Measurements from ENCODE around the gene CACNB2. TPM values are rescaled to one million over a fixed set of nuclear protein-coding genes. Genes with fewer than 3 reads are reported as not detected.

CACNB2 gene
- total and polyA plus RNA-seq, 10 of the 15 experiments (the other 5 are each of a cell fraction or from before 2014, with no cell fraction given), result 0.62 to 8.1 (median 1.2) TPM

GRCh38 chr10:18472977-18473376, 332.8 kb downstream of the CACNB2 start:
- FAIRE-seq (no peak), ATAC-seq (peak; percentile 70), DNase-seq (ENCODE audit: low read depth, low spot score) (no peak)
- H2AFZ ChIP-seq (ENCODE audit: control insufficient read depth, low read depth, low read length), result no peak overlapping the region
- SMC1A ChIA-PET (ENCODE audit: uncharacterized antibody, unreplicated experiment), result interaction anchor here (0.7 to 4.4 kb wide), 39 partner anchors 7 to 1433 kb away, joined by 3 to 68 read pairs (median 5); partner anchors contain the start of gene HACD1
- BruUV-seq (replicated peaks), result no TSS peak
- H3K9ac ChIP-seq (ENCODE audit: control insufficient read depth, insufficient read depth, low read length), result no peak overlapping the region
- POLR2A ChIA-PET, result interaction anchor here (0.7 to 1.6 kb wide), 6 partner anchors 10 to 75 kb away, joined by 3 to 8 read pairs (median 3); no protein-coding TSS in a partner anchor
- H3K9me3 ChIP-seq (replicated peaks; ENCODE audit: control insufficient read depth, insufficient read depth, low read length), result no peaks in the 10 kb centered on the region
- 0% methylated on average over 5 of the region's 5 CpGs for WGBS (ENCODE audit: insufficient coverage, insufficient replicate concordance, low lambda C conversion rate, missing lambda C conversion rate)
- H3K4me3 ChIP-seq, result no peak overlapping the region
- no peaks in the 10 kb centered on the region for H3K79me2 ChIP-seq (ENCODE audit: control insufficient read depth, insufficient read depth, low read length)
- in situ Hi-C loops (cut with MboI), result no loop called here
- H3K27me3 ChIP-seq (replicated peaks in 1 of 2; ENCODE audit: control insufficient read depth in 2 of 2, insufficient read depth in 2 of 2, low read length in 1 of 2), result no peaks in the 10 kb centered on the region
- H3K36me3 ChIP-seq (ENCODE audit: control insufficient read depth in 2 of 2, insufficient read depth in 2 of 2, low read length in 1 of 2), result no peaks in the 10 kb centered on the region
- H3K4me1 ChIP-seq (ENCODE audit: control insufficient read depth, insufficient read depth, low read length), result no peaks in the 10 kb centered on the region
- CTCF ChIA-PET, result interaction anchor here (0.6 to 3.9 kb wide), 25 partner anchors 9 to 256 kb away, joined by 3 to 48 read pairs (median 4); no protein-coding TSS in a partner anchor
- TF ChIP-seq ZNF24 (IDR thresholded peaks at IDR 0.05), result no peak
- no peak for TF ChIP-seq KDM1A (IDR thresholded peaks at IDR 0.05; ENCODE audit: borderline replicate concordance)
- TF ChIP-seq HCFC1 (IDR thresholded peaks at IDR 0.05; ENCODE audit: low read length), result no peak
- TF ChIP-seq CTCF (IDR thresholded peaks at IDR 0.05 in 2 of 3, conservative IDR thresholded peaks at IDR 0.05 in 1 of 3; ENCODE audit: control insufficient read depth in 2 of 3, extremely low read depth in 1 of 3, insufficient read depth in 1 of 3, low read depth in 3 of 3, low read length in 3 of 3), result peak; percentile 21 to 43 (median 32); a peak in 4 of 6 replicates
- TF ChIP-seq ZNF207 (IDR thresholded peaks at IDR 0.05; ENCODE audit: borderline replicate concordance), result no peak
- no peak for TF ChIP-seq TCF3 (IDR thresholded peaks at IDR 0.05; ENCODE audit: borderline replicate concordance, insufficient read depth, low read depth, low read length)
- peak; percentile 21; the same call in 1 of the 2 replicates for TF ChIP-seq SMC3 (IDR thresholded peaks at IDR 0.05; ENCODE audit: borderline replicate concordance, low read length)
- TF ChIP-seq NRF1 (conservative IDR thresholded peaks at IDR 0.05; ENCODE audit: low read depth, low read length), result no peak
- TF ChIP-seq, protein P1, sequence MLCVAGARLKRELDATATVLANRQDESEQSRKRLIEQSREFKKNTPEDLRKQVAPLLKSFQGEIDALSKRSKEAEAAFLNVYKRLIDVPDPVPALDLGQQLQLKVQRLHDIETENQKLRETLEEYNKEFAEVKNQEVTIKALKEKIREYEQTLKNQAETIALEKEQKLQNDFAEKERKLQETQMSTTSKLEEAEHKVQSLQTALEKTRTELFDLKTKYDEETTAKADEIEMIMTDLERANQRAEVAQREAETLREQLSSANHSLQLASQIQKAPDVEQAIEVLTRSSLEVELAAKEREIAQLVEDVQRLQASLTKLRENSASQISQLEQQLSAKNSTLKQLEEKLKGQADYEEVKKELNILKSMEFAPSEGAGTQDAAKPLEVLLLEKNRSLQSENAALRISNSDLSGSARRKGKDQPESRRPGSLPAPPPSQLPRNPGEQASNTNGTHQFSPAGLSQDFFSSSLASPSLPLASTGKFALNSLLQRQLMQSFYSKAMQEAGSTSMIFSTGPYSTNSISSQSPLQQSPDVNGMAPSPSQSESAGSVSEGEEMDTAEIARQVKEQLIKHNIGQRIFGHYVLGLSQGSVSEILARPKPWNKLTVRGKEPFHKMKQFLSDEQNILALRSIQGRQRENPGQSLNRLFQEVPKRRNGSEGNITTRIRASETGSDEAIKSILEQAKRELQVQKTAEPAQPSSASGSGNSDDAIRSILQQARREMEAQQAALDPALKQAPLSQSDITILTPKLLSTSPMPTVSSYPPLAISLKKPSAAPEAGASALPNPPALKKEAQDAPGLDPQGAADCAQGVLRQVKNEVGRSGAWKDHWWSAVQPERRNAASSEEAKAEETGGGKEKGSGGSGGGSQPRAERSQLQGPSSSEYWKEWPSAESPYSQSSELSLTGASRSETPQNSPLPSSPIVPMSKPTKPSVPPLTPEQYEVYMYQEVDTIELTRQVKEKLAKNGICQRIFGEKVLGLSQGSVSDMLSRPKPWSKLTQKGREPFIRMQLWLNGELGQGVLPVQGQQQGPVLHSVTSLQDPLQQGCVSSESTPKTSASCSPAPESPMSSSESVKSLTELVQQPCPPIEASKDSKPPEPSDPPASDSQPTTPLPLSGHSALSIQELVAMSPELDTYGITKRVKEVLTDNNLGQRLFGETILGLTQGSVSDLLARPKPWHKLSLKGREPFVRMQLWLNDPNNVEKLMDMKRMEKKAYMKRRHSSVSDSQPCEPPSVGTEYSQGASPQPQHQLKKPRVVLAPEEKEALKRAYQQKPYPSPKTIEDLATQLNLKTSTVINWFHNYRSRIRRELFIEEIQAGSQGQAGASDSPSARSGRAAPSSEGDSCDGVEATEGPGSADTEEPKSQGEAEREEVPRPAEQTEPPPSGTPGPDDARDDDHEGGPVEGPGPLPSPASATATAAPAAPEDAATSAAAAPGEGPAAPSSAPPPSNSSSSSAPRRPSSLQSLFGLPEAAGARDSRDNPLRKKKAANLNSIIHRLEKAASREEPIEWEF (IDR thresholded peaks at IDR 0.05; ENCODE audit: insufficient replicate concordance, low read depth, low read length), result no peak
- no peak for TF ChIP-seq POLR2AphosphoS5 (IDR thresholded peaks at IDR 0.05; ENCODE audit: low read length)
- TF ChIP-seq TAF1 (IDR thresholded peaks at IDR 0.05; ENCODE audit: borderline replicate concordance, low read depth, low read length), result no peak
- TF ChIP-seq NR2C1 (IDR thresholded peaks at IDR 0.05), result no peak
- intact Hi-C loops (cut with micrococcal nuclease; ENCODE audit: unreplicated experiment), result loop anchor here (5.0 to 10.0 kb wide), 4 partner anchors 51 to 228 kb away; no protein-coding TSS in a partner anchor
- H3K4me2 ChIP-seq (ENCODE audit: control insufficient read depth, insufficient read depth), result no peak overlapping the region
- RAD21 ChIA-PET (ENCODE audit: unreplicated experiment), result interaction anchor here (0.6 to 3.3 kb wide), 26 partner anchors 13 to 830 kb away, joined by 3 to 29 read pairs (median 7); no protein-coding TSS in a partner anchor
- no peak overlapping the region for H3K27ac ChIP-seq (ENCODE audit: control insufficient read depth, insufficient read depth)
- no peaks in the 10 kb centered on the region for H4K20me1 ChIP-seq (ENCODE audit: control insufficient read depth, insufficient read depth)

All from GM12878 (cell line).